GM18511 (cell line): Measurements from ENCODE around the gene CIDEC.
"Not testable (repeated sequence)": the region's sequence is repeated elsewhere in the genome, so short reads cannot be mapped to it uniquely, and the experiment has no call there.

Experiments
- ATAC-seq: cut with Tn5 transposase; IDR thresholded peaks from one replicate; pipeline ENCODE4 v1.9.1; 2021; ENCODE audit warnings: mild to moderate bottlenecking, moderate library complexity; ENCODE audit not compliant: unreplicated experiment

CIDEC gene

DNA sequence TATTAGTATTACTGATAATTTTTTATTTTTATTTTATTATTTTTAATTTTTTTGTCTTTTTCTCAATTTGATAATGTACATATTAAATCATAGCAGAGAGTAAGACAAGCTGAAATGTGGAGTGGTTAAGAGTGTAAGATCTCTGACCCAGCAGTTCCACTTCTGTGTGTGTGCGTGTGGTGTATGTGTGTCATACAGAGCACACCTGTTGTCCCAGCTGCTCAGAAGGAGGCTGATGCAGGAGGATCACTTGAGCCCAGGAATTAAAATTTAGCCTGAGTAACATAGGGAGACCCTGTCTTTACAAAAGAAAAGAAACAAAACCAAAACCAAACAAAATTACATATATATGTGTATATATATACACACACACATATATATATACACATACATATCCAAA is 1.4 kb upstream of the CIDEC start:
- ATAC-seq = no peak

DNA sequence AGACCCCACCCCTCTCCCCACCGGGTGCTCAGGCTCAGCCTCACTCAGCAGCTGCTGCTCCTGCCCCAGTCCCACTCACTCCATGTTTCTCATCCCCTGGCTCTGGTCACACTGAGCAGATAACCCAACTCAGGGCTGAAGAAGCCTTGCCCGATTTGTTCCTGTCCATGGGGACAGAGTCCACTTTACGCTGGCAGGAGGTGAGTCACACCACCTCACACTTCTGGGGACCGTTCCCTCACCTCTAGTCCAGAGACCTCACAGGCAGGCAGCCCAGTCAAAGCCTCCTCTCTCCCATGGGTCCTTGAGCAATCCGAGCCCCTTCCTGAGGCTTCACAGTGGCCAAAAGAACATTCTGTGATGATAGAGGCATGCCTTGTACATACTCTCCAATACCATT is 1.4 kb downstream of the CIDEC start:
- ATAC-seq = no peak

DNA sequence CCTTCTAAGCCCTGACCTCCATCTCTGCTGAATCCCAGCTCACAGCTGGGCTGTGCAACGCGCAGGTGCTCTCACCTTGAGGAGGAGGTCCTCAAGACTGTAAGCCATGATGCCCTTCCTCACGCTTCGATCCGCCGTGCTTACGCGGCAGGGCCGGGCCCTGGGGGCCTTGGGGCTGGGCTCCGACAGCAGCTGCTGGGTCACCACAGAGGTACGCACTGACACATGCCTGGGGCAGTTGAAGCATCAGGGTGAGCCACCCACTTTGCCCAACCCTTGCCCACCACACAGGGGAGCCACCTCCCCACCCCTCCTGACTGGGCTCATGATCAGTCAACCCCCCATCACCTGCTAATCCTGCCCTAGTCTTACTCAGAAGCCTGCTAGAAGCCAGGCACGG is 3.1 kb downstream of the CIDEC start:
- no peak for ATAC-seq

DNA sequence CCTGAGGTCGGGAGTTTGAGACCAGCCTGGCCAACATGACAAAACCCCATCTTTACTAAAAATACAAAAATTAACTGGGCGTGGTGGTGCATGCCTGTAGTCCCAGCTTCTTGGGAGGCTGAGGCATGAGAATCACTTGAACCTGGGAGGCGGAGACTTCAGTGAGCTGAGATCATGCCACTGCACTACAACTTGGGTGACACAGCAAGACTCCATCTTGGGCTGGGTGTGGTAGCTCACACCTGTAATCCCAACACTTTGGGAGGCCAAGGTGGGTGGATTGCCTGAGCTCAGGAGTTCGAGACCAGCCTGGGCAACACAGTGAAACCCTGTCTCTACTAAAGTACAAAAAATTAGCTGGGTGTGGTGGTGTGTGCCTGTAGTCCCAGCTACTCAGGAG is 3.8 kb downstream of the CIDEC start:
- not testable (repeated sequence) for ATAC-seq

DNA sequence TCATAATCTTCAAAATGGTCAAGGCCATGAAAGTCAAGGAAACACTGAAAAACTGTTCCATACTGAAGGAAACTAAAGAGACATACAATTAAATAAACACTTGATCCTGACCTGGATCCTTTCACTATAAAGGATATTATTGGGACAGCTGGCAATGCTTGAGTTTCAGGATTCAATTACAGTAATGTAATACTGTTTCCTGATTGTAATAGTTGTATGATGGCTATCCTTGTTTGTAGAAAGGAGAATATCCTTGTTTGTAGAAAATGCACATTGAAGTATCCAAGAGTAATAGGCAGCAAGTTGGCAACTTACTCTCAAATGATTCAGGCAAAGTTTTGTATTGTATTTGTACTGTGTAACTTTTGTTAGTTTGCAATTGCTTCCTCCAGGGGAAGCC is 4.6 kb downstream of the CIDEC start:
- no peak for ATAC-seq

DNA sequence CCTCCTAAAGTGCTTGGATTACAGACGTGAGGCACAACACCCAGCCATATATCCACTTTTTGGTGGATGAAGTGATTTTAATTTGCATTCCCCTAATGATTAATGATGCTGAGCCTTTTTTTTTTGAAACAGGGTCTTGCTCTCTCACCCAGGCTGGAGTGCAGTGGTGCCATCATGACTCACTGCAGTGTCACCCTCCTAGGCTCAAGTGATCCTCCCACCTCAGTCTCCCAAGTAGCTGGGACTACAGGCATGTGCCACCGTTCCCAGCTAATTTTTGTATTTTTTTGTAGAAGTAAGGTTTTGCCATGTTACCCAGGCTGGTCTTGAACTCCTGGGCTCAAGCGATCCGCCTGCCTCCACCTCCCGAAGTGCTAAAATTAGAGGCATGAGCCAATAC is 8.0 kb downstream of the CIDEC start:
- not testable (repeated sequence) for ATAC-seq

DNA sequence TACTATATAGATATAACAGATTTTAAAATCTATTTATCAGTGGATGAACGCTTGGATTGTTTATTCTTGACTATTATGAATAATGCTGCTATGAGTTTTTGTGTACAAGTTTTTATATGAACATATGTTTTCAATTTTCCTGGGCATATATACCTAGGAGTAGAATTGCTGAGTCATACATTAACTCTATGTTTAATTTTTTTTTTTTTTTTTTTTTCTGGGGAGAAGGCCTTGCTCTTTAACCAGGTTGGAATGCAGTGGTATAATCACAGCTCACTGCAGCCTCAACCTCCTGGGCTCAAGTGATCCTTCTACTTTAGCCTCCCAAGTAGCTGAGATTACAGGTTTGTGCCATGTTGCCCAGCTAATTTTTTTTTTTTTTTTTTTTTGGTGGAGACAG is 9.1 kb downstream of the CIDEC start:
- ATAC-seq = no peak

DNA sequence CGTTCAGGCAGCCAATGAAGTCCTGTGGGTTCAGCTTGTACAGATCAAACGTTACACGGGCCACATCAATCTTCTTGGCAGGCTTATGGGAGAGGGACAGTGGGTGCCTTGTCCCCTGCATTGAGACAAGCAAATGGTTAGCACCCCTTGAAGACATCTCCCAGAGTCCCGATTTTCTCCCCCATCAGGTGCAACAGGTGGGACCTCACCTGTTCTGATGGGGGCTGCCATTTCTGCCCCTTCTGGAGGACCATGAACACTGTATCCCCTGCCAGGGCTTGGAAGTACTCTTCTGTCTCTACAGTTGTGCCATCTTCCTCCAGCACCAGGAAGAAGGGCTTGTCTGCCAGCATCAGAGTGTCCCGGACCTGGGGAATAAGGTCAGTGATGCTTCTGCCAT is 10.1 kb downstream of the CIDEC start:
- no peak for ATAC-seq

DNA sequence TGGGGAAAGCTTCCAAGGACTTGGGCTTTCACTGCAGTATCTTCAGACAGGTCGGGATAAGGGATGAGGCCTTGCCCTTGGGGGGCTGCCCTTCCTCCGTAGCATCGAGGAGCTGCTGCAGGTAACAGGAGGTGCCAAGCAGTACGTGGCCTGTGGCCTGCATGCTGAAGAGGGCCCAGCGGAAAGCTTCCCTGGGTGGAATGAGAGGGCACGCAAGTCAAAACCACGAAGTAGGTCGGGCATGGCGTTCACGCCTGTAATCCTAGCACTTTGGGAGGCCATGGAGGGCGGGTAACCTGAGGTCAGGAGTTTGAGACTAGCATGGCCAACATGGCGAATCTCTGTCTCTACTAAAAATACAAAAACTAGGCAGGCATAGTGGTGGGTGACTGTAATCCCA is 12.9 kb downstream of the CIDEC start:
- ATAC-seq = no peak

DNA sequence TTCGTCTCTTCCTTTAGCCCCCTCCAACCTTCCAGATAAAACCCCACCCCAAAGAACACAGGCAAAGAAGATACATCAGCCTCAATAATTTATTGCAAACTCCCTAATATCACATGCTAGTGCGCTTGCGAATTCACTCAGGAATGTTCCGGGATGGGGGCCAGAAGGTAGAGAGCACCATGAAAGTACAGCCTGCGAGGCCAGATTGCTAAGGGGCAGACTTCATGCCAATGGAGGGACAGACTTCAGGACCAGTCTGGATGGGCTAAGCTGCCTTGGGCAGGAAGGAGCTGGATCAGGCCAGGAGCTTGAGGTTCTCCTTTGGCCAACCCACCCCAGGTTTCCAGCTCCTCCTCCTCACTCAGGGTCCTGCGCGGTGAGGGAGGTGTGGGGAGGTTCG is 13.4 kb downstream of the CIDEC start:
- no peak for ATAC-seq

DNA sequence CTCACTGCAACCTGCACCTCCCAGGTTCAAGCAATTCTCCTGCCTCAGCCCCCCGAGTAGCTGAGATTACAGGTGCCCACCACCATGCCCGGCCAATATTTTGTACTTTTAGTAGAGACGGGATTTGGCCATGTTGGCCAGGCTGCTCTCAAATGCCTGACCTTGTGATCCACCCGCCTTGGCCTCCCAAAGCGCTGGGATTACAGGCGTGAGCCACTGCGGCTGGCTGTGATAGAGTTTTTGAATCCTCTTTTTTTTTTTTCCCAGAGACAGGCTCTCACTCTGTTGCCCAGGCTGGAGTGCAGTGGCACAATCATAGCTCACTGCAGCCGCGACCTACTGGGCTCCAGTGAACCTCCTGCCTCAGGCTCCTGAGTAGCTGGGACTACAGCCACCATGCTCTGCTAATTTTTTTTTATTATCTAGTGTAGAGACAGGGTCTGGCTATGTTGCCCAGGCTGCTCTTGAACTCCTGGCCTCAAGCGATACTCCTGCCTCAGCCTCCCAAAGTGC is 14.9 kb downstream of the CIDEC start:
- ATAC-seq = not testable (repeated sequence)

DNA sequence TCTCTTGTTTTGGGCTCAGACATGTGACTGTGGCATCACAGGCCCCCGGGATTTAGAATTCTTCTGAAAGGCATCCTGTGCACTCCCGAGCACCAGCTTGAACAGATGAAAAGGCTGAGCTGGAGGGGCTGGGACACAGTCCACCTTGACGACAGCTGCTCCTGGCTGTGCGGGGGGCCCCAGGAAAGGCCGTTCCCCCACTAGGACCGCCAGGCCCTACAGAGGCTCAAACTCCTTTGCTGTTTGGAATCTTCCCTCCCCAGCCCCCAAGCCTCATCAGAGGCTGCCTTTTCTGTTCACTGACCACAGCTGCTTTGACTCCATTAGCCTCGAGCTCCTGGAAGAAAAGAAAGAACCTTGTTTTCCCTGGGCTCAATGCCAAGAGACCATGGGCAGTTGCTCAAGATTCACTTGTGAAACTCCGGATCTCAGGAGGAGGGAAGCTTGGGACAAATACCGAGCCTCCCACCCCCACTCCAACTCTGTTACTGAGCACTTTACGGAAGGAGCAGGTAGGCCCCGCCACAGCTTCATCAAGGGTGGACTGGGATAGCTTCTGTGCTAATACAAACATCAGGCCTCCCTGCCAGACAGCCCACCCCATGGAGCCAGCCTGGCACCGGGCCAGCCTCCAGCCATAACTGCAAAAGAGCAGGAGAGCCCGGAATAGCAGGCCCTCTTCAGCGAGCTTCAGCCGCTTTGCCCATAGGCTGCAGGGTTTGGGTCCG is 15.7 kb downstream of the CIDEC start:
- no peak for ATAC-seq

DNA sequence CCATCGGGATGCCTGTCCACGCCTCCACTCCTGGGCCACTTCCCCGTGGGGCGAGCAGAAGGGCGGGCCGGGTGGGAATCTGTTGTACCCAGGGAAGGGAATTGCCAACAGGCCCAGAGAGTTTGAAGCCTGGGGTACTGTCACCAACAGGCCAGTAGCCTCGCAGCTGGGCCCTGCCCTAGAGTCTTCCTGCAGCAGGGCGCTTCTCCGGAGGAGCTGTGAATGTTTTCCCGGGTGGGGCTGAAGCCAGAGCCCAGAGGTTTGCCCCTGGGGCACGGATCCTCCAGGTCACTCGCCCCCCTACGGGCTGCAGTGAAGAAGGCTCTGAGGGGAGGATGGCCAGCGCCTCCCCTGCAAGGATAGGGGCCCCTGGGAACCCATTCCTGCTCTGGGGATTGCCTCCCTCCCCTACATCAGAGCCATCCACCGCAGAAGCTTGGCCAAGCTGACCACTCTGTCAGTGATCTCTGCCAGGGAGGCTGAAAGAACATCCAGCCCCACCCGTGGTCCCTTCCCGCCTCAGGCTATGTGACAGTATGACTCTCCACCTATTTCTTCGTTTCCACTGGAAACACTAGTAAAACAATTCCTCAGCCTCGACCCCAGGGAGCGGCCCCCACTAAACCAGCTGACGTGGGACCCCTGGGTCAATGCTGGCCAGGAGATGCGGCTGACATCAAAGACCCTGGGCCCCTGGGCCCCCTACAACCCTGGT is 16.8 kb downstream of the CIDEC start:
- no peak for ATAC-seq

DNA sequence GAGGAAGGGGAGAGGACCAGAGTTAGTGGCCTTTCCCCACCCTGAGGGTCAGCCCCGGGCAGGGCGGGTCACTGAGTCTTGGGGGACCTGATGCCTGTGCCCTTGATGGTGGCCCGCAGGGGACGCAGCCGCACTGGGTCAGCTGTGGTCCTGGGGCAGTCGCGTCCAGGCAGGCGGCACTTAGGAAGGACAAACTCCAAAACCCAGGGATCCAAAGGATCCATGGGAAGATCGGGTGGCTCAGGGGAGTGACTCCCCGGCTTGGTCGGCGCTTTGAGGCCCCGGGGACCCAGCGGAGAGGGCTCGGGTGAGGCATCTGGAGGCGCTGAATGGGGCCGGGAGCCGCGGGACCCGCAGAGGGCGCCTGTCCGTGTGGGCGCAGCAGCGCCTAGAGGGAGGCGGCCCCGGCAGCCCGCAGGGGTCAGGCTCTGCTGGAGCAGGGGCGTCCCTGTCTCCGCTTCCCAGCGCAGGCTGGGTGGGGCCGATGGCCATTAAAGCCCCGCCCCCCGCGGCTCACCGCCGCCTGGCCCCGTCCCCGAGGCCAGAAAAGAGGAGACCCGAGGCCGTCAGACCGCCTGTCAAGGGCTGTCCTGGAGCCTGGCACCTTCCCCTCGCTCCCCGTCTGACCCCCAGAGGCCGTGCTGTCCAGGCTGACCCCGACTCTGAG is 17.5 kb downstream of the CIDEC start:
- ATAC-seq = no peak

DNA sequence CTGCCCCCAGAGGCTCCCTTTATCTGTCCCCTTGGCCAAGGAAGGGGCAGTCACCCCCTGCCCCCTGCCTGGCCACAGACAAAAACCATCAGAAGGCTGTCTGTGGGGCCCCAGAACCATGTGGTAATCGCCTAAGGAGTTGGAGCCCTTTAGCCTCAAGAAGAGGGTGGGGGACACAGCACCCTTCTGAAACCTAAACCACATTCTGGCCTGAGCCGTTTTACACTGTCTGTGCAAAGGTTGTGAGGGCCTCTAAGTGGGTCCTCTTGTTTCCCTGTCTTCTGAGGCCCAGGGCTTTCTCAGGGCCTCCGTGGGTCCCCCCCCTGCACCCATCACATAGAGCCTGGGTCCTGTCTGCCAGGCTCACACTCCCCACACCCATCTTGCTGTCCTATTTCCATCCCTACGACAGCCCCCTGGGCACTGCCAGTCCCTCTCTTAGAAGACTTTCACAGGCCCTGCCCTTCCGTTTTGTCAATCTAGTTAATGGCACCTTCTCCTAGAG is 18.4 kb downstream of the CIDEC start:
- ATAC-seq = no peak

DNA sequence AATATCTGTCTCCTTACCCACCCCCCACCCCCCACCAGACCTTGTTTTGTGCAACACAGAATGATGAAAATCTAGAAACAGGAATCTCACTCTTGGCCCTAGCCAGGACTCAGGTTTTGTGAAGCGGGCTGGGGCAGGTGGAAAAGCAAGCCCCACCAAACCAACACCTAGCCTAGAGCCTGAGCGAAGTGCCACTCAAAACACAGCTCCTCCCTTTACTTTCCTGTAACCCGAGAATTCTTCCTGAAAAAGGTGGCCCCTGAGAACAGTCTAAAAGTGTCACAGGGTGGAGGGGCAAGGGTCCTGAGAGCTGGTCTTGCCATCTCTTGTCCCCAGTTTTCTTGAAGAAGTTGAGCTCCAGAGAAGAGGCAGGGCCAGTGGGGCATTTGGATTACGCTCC is 18.9 kb downstream of the CIDEC start:
- no peak for ATAC-seq

DNA sequence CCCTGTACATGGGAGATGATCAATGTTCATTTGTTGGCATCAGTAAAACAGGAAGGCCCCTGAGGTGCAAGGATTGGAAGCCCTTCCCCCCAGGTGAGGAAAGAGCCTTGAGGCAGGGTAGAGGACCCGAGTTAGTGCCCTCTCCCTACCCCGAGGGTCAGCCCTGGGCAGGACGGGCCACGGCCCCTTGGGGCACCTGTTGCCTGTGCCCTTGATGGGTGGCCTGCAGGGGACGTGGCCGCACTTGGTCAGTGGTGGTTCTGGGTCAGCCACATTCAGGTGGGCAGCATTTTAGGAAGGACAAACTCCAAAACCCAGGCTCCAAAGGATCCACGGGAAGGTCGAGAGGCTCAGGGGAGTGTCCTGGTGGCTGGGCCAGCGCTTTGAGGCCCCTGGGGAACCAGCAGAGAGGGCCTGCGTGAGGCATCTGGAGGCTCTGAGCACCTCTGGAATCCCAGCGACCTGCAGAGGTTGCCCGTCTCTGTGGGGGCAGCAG is 20.5 kb downstream of the CIDEC start:
- ATAC-seq = no peak

DNA sequence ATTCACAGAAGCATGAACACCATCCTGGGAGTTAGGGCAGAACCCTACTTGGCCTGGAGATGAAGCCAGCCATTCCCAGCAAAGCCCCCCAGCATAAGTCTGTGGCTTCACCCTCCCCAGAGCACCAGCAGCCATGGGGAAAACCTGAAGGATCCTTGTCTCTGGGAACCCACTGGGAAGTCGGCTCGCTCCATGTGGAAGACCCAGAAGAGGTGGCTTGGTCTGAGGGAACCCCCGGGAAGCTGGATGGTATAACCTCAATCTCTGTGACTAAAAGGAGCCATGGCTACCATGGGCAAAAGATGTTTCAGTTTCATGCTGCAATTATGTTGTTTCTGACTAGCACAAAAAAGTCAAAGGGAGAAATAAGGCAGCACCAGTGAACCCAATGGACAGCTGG is 24.5 kb downstream of the CIDEC start:
- no peak for ATAC-seq

DNA sequence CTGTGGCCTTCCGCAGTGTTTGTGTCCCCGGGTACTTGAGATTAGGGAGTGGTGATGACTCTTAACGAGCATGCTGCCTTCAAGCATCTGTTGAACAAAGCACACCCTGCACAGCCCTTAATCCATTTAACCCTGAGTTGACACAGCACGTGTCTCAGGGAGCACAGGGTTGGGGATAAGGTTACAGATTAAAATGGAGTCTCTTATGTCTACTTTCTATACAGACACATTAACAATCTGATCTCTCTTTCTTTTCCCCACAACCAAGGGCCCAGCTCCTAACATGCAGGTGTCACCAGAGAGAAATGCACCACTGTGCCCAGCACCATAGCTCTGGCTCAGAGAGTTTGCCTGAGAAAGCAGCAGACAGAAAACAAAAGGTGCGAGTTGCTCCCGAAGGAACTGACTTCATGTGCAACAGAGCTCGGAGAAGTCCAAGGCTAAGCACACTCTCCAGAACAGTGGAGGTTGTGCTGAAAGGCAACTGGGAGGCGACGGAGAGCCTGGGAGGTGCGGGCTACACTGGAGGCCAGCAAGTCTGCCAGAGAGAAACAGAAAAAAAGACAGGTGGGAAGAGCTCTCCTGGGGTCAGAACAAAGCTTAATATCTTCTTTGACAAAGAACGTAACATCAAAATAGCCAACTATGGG is 25.6 kb downstream of the CIDEC start:
- ATAC-seq = not testable (repeated sequence)

DNA sequence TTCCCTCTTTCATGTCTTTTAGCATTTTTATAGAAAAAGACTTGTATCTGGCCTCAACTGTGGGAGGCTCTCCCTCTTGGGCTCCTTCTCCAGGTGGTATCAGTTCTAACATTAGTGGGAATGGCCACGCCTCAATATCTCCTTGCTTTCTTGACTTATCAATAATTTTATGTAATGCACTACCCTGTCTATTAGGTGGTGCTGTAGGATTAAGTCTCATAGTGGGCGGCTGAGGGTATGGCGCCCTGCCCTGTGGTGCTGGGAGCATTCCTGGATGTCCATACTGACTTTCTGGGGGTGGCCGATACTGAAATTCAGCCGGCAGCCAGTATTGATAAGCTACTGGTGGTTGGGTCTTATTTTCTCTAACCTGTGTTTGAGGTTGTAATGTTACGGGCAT is 27.5 kb downstream of the CIDEC start:
- no peak for ATAC-seq

DNA sequence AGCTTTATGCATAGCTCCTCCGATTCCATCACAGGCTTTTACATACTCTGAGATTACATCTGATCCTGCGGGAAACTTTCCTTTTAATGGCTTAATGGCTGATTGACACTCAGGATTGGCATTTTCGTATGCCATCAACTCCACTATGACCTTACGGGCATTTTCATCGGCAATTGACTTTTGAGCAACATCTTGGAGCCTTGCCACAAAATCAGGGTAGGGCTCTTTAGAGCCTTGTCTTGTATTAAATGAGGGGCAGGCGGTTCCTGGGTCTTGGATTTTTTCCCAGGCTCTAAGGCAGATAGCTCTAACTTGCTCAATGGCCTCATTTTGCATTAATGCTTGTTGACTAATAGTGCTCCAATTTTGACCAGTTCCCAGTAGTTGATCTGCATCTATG is 28.1 kb downstream of the CIDEC start:
- ATAC-seq = not testable (repeated sequence)
